ENCODE data around the gene ADARB1.

The ADARB1 gene

DNA sequence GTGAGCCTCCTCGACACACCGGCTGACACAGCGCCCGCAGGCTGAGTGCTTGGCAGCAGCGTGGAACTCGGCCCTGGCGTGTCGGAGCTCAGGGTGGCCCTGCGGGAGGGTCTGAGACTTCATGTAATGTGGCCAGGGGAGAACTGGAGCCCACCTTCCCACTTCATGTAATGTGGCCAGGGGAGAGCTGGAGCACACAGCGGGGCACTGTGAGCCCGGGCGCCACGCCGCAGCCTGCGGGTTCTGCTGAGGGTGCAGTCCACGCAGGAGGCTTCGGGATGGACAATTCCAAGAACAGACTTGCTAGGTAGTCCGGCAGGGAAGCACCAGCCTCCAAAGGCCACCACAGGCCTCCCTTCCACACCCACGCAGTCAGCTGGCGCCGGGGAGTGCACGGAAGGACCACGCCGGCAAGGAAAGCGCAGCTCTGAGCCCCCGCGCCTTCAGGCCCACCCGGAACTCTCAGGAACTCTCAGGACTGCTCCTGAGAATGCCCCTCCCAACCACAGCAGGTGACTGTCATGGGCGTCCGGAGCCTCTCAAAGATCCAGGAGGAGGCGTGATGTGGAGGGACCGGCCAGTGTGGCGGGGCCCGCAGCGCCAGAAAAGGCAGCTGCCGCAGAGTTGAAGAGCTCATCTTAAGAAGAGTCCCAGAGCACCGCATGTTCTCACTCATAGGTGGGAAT is 19.3 kb upstream of the ADARB1 start:
- DNase-seq (ENCODE audit: low spot score): no peak

DNA sequence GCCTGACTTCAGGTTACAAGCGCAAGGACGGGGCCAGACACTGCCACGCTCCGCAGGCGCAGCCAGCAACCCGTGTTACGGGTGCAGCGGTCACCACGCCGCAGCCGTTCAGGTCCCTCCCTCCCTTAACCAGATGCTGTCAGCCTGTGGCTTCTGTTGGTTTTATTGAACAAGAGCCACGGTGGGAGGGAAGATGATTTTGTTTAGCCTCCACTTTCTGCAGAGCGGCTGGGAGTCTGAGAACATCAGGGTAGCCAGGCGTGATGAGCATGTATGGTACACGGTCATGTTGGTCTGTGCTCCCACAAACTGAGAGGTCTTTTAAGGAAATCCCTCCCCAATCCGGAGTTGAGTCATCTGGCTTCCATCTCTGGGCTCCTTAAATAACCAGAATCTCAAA is 18.5 kb upstream of the ADARB1 start:
- no peak for DNase-seq (ENCODE audit: low spot score)

DNA sequence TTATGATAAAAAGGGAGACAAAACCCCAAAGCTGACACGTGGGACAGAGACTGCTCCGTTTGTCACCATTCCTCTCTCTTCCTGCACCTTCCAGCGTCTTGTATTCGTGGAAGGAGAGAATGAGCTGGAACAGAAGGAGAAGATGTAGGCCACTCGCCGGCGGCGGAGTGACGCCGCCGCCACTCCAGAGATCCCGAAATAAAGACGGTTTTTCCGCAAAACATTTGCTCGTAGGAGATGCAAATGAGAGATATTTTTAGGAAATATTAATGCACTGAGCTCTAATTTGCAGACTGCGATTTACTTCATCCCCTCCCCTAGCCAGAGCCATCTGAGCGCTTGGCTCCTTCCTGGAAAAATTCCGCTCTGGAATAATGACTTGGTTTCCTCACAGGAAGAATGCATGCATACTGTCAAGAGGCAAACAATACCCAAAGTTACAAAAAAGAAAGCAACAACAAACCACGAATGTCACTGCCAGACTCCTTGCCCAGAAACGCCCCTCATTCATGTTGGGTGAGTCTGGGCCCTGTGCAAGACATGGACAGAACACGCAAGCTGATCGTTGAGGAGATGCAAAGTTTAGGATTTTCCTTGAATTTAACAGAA is 18.0 kb upstream of the ADARB1 start:
- DNase-seq (ENCODE audit: low spot score): no peak

- no peak for DNase-seq (ENCODE audit: low spot score)
Observed at GRCh38 chr21:45056917-45057560, 17.3 kb upstream of the ADARB1 start.

DNA sequence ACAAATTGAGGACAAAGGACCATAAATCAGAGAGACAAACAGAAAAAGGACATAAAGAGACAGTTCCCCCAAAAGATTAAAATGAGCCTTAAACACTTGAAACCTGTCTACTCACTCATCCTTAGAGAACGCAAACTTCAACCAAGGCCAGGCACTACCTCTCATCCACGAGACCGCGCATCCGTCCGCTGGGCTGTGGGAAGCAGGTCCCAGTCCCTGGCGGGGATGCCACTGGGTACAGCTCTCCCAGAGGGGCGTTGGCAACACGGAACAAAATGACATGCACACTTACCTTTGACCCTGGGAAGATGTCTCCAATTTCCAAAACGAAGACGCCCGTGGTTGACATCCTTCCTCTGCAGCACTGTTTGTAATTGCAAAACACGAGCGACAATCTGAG is 16.5 kb upstream of the ADARB1 start:
- no peak for DNase-seq (ENCODE audit: low spot score)

DNA sequence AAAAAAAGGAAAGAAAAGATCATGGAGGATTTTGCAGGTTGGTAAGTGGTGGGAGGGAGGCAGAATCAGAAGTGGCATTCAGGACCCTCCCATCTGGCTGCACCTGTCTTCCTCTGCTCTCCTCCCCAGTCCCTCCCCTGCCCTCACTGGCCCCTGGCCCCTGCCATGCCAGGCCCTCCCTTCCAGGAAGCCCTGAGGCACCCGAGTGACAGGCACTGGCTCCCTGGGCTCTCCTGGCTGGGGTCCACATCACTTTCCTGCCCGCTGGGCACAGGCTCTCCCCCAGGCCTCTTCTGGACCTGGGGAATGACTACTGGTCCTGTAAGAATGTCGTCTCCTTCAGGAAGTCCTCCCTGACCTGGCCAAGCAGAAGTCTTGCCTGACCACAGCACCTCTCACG is 15.3 kb upstream of the ADARB1 start:
- no peak for DNase-seq (ENCODE audit: low spot score)

GRCh38 chr21:45060089-45060488 is 14.3 kb upstream of the ADARB1 start:
- DNase-seq (ENCODE audit: low spot score): no peak

- DNase-seq (ENCODE audit: low spot score): no peak
Observed at GRCh38 chr21:45060675-45061311, 13.6 kb upstream of the ADARB1 start.

- no peak for DNase-seq (ENCODE audit: low spot score)
Observed at GRCh38 chr21:45064091-45064490, 10.3 kb upstream of the ADARB1 start.

DNA sequence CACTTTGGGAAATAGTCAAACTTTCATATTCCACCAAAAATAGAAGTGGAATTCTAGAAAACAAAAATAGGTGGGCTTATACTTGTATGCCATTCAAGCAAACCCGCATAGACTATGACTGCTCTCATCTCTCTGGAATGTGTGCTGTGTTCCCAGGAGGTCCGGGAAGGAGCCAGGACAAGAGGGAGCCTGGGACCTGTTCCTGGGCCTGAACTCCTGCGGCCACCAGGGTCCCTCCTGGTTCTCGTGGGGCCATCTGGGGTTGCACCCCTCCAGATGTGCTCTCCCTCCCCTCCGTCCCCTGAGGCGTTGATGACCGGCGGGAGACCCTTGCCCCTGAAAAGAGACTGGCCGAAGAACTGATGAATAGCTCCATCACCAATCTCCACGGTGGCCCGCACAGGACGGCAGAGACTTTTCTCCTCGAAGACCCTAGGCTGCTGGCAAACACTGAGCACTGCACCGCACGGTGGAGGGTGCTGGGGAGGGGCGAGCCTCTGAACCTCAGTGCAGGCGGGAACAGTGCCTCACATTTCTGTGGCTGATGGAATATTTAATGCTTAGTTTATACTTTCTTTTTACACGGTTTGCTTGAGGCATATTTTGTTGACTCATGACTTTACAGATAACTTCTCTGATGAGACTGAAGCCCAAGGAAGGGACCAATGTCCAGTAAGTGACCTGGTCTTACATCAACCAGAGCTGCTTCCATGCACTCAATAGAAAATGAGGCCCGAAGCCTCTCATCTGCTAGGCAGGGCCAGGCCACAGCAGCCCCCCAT is 9.6 kb upstream of the ADARB1 start:
- DNase-seq (ENCODE audit: low spot score): no peak

GRCh38 chr21:45067462-45068285 is 6.7 kb upstream of the ADARB1 start:
- DNase-seq (ENCODE audit: low spot score): no peak

DNA sequence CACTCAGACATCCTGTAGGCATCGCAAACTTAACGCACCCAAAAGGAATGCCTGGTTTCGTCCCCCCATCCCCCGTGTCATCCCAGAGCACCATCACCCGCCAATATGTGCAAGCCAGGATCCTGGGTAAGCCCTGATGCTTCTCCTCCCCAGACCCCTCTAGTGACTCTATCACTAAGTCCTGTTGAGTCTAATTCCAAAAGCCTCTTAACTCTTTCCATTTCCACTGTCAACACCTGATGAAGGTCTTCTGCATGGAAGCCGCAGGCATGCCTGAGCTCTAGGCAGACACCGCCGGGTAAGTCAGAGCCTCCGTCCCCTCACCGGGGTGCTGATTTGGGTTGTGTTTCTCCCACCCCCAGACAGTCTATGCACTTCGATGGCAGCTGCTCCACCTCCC is 5.3 kb upstream of the ADARB1 start:
- DNase-seq (ENCODE audit: low spot score): no peak

- DNase-seq (ENCODE audit: low spot score): no peak
Observed at GRCh38 chr21:45069711-45070110, 4.7 kb upstream of the ADARB1 start.

DNA sequence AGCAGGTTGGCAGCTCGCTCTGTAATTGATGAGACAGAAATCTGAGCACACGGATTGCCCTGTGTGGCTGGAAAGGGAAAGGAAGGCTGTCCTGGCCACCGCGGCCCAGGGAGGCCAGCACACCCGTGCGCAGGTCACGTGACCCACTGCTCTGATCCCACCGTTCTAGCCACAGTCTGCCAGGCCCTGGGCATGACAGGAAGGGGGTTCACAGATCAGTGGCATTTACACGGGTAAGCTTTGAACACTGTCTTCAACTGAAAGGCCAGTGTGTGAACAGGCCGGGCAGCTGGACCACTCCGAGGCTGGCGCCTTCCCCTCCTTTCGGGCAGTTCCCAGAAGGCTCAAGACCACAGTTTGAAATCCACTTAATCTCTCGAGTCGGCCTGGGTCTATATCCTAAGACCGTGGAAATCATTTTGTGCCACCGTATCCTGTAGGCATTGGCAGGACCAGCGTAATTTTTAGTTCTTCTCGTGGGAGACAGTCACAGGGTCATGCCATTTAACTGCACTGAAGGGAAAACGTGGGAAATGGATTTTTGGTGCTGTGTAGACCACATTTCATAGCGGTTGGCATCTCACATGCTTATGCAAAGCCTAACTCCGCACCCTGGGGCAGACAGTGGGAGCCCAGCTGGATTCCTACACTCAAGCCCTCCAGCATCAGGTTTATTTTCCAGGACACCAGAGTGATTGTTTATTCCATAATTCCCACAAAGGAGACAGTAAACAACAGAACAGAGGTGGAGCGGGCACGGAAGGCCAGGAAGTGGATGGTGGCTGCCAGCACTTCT is 3.1 kb upstream of the ADARB1 start:
- DNase-seq (ENCODE audit: low spot score): no peak

- no peak for DNase-seq (ENCODE audit: low spot score)
Observed at GRCh38 chr21:45071874-45072737, 2.3 kb upstream of the ADARB1 start.

DNA sequence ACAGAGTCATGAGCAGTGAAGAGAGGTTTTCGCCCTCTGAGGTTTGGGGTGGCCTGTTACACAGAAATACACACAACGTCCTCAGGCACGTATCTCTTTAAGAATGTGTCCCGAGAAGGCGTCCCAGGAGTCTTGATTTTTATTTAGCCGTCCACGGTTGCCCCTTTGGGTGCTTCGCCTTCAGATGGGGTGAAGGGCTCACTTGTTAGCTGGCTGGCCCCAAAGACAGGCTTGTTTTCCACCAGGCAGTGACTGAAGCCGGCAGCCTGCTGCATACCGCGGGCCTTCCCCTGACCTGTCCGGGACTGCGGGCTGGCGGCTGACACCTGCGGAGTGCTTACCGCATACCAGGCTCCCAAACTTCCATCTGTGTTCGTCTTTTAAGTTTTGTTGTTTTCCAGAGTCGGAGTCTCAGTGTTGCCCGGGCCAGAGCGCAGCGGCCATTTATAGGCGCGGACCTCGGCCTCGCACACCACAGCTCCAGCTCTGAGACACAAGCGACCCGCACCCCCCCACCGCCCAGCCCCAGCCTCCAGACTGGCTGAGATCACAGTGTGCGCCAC is 1.6 kb upstream of the ADARB1 start:
- no peak for DNase-seq (ENCODE audit: low spot score)

DNA sequence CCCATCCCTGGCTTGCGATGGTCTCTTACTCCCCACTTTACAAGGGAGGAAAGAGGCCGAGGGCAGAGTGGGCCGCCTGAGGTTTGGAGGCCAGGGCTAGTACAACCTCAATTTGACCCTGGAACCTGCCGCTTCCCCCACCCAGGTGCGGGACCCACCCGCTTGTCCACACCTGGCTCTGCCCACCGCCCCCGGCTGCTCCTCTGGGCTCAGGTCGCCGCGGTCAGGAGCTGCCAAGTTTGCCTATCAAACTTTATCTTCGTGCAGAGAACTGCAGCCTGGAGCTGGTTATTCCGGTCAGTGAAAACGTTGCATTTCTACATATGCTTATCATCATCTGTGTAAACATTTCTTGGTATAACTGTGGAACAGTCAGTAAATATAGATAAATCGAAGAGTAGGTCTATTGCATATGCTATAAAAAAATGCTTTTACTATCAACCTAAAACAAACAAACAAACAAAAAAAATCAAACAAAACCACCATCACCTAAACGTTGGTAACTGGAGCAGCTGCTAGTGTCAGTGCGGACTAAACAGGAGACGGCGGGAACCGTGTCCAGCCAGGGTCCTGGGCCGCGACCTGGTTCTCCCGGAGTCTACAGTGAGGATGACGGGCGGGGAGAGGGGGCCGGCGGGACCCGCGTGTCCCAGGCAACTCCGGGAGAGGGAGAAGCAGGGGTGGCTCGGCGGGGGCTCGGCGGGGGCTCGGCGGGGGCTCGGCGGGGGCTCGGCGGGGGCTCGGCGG is 906 bp upstream of the ADARB1 start:
- DNase-seq (ENCODE audit: low spot score): no peak

DNA sequence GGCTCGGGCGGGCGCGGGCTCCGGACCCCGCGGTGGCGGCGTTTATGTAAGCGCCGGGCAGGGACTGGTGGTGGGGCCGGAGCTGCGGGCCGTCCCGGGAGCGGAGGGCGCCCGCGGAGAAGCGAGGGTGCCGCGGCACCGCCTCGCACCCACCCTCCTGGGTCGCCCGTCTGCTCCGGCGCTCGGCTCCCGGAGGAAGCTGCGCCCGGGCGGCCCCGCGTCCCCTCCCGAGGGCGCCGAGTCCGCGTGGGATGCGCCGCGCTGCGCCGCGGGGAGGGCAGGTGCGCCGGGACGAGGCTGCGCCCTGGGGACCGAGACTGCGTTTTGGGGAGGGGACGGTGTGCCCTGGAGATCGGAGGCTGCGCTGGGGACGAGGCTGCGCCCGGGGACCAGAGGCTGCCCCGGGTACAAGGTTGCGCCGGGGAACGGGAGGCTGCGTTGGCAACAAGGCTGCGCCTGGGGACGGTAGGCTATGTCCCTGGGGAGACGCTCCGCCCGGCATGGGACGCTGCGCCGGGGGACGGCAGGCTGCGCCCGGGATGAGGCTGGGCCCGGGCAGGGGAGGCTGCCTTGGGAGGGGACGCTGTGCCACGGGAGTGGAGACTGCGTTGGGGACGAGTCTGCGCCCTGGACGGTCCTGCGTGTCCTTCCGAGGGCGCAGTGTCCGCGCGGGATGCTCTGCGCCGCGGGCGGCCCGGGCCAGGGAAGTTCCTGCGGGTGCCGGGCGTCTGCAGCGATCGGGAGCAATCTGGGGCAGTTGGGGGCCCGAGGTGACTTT is 627 bp downstream of the ADARB1 start:
- DNase-seq (ENCODE audit: low spot score): no peak

Data from hematopoietic multipotent progenitor cell treated with erythropoietin and hydrocortisone succinate and interleukin-3 and kit ligand, for 17 days (in vitro differentiated cells).